IMR-90 (cell line): Measurements from ENCODE around the gene ARPC4. TPM values are rescaled to one million over a fixed set of nuclear protein-coding genes. Genes with fewer than 3 reads are reported as not detected.

Experiments used
- ATAC-seq: fragments of 200-7000 bp; cut with Tn5 transposase; 2 replicates; pipeline ENCODE4 v1.9.1; 2020; ENCODE audit warnings: low read depth, mild to moderate bottlenecking, moderate library complexity
- BruUV-seq: library from RNA; stranded (reverse); fragments of 400-500 nt; replicated peaks from 2 replicates; lab custom pipeline; 2021; lab: Mats Ljungman, UMichigan
- CTCF ChIA-PET: fragments of 300-600 bp; formaldehyde crosslinking; extraction: SDS; loops from one replicate; lab custom pipeline; 2021; ENCODE audit warnings: antibody characterized with exemption; lab: Yijun Ruan, JAX
- POLR2A ChIA-PET: fragments of 300-600 bp; sonication (Branson Sonifier 250); formaldehyde crosslinking; loops from one replicate; lab custom pipeline; 2022; ENCODE audit warnings: antibody characterized with exemption; ENCODE audit not compliant: unreplicated experiment; lab: Charles Lee
- DNase-seq: peaks from one replicate; pipeline ENCODE4 v3.0.0; 2013
- H2AFZ ChIP-seq: replicated peaks from 2 replicates; pipeline ENCODE3; 2013; ENCODE audit warnings: low read length, mild to moderate bottlenecking; ENCODE audit not compliant: poor library complexity
- H2AK5ac ChIP-seq: 2 replicates; pipeline ENCODE4 v1.6.1; 2013; ENCODE audit warnings: low read depth, low read length, inconsistent platforms
- H2AK9ac ChIP-seq: replicated peaks from 2 replicates; pipeline ENCODE3; 2013; ENCODE audit warnings: mild to moderate bottlenecking, low read depth, low read length, moderate library complexity; ENCODE audit not compliant: poor library complexity
- H2BK120ac ChIP-seq: 2 replicates; pipeline ENCODE4 v1.6.1; 2013; ENCODE audit warnings: low read depth, low read length, inconsistent platforms
- H2BK15ac ChIP-seq: 3 replicates; pipeline ENCODE4 v1.6.1; 2013; ENCODE audit warnings: low read depth, low read length, inconsistent platforms
- H2BK20ac ChIP-seq: 2 replicates; pipeline ENCODE4 v1.6.1; 2013; ENCODE audit warnings: low read depth, mild to moderate bottlenecking, inconsistent platforms, low read length, moderate library complexity
- H2BK5ac ChIP-seq: 2 replicates; pipeline ENCODE4 v1.6.1; 2013; ENCODE audit warnings: mild to moderate bottlenecking, low read depth, low read length, inconsistent platforms; ENCODE audit not compliant: poor library complexity, severe bottlenecking
- H3K14ac ChIP-seq: replicated peaks from 2 replicates; pipeline ENCODE4 v1.6.1; 2013; ENCODE audit warnings: low read depth, low read length, inconsistent platforms
- H3K18ac ChIP-seq: 2 replicates; pipeline ENCODE4 v1.6.1; 2013; ENCODE audit warnings: low read depth, low read length, control low read depth
- H3K23ac ChIP-seq: 2 replicates; pipeline ENCODE4 v1.6.1; 2013; ENCODE audit warnings: low read depth, low read length, inconsistent platforms
- H3K27ac ChIP-seq: 2 replicates; pipeline ENCODE4 v1.5.1; 2013; ENCODE audit warnings: mild to moderate bottlenecking, control low read depth, low read length; ENCODE audit not compliant: insufficient read depth
- H3K27me3 ChIP-seq: 2 replicates; pipeline ENCODE4 v1.6.1; 2013; ENCODE audit warnings: low read length; ENCODE audit not compliant: control insufficient read depth, insufficient read depth
- H3K36me3 ChIP-seq: 2 replicates; pipeline ENCODE4 v1.6.1; 2013; ENCODE audit warnings: low read length, mixed read lengths; ENCODE audit not compliant: control insufficient read depth, insufficient read depth
- H3K4ac ChIP-seq: 2 replicates; pipeline ENCODE4 v1.6.1; 2013; ENCODE audit warnings: low read depth, low read length, inconsistent platforms
- H3K4me1 ChIP-seq: 2 replicates; pipeline ENCODE4 v1.6.1; 2013; ENCODE audit warnings: low read length, mixed read lengths; ENCODE audit not compliant: control insufficient read depth, insufficient read depth
- H3K4me2 ChIP-seq: 2 replicates; pipeline ENCODE4 v1.6.1; 2013; ENCODE audit warnings: low read depth, mild to moderate bottlenecking, control low read depth, low read length, moderate library complexity
- H3K4me3 ChIP-seq: 2 replicates; pipeline ENCODE4 v1.5.1; 2013; ENCODE audit warnings: low read depth, mild to moderate bottlenecking, control low read depth, low read length, moderate library complexity; ENCODE audit not compliant: insufficient read depth
- H3K56ac ChIP-seq: 2 replicates; pipeline ENCODE4 v1.6.1; 2013; ENCODE audit warnings: low read length, inconsistent platforms; ENCODE audit not compliant: insufficient read depth; ENCODE audit errors: extremely low read depth
- H3K79me1 ChIP-seq, 2 experiments: 2 replicates each; pipeline ENCODE4 v1.6.1; 2013; ENCODE audit warnings: low read length in 2 of 2, inconsistent platforms in 1 of 2, low read depth in 1 of 2
- H3K9ac ChIP-seq: 2 replicates; pipeline ENCODE4 v1.6.1; 2013; ENCODE audit warnings: low read depth, low read length, control low read depth
- H3K9me1 ChIP-seq: 2 replicates; pipeline ENCODE4 v1.6.1; 2013; ENCODE audit warnings: low read length, inconsistent platforms; ENCODE audit not compliant: insufficient read depth
- H3K9me3 ChIP-seq: 2 replicates; pipeline ENCODE4 v1.6.1; 2013; ENCODE audit warnings: low read length; ENCODE audit not compliant: control insufficient read depth, insufficient read depth
- H4K20me1 ChIP-seq: 2 replicates; pipeline ENCODE4 v1.6.1; 2013; ENCODE audit warnings: low read length, inconsistent platforms; ENCODE audit not compliant: insufficient read depth
- H4K5ac ChIP-seq: 2 replicates; pipeline ENCODE4 v1.6.1; 2013; ENCODE audit warnings: mild to moderate bottlenecking, low read depth, low read length, control low read depth
- H4K8ac ChIP-seq, 2 experiments: 2 replicates each; pipeline ENCODE4 v1.6.1; 2013; ENCODE audit warnings: low read depth in 2 of 2, low read length in 2 of 2, control low read depth in 1 of 2, inconsistent platforms in 1 of 2
- H4K91ac ChIP-seq: 2 replicates; pipeline ENCODE4 v1.6.1; 2013; ENCODE audit warnings: low read depth, low read length, inconsistent platforms; ENCODE audit not compliant: insufficient read depth
- BHLHE40 ChIP-seq: fragments of 150-350 bp; IDR thresholded peaks from 2 replicates; pipeline ENCODE4 v1.6.1; 2016; ENCODE audit warnings: mild to moderate bottlenecking, low read depth, low read length
- FOS ChIP-seq: fragments of 150-350 bp; IDR thresholded peaks from 2 replicates; pipeline ENCODE4 v1.6.1; 2016; ENCODE audit warnings: low read depth, low read length
- MAFK ChIP-seq: IDR thresholded peaks from 2 replicates; pipeline ENCODE4 v1.6.1; 2012; ENCODE audit warnings: low read depth, low read length, improper control_type of control experiment
- NFE2L2 ChIP-seq: fragments of 150-350 bp; IDR thresholded peaks from 2 replicates; pipeline ENCODE4 v1.6.1; 2016; ENCODE audit warnings: low read depth, mild to moderate bottlenecking, low read length
- POLR2A ChIP-seq: IDR thresholded peaks from 2 replicates; pipeline ENCODE4 v1.6.1; 2012; ENCODE audit warnings: mild to moderate bottlenecking, low read depth, low read length
- RCOR1 ChIP-seq: IDR thresholded peaks from 2 replicates; pipeline ENCODE4 v1.6.1; 2012; ENCODE audit warnings: mild to moderate bottlenecking, low read length, improper control_type of control experiment; ENCODE audit not compliant: insufficient replicate concordance
- RFX5 ChIP-seq: IDR thresholded peaks from 2 replicates; pipeline ENCODE4 v1.8.0; 2012; ENCODE audit warnings: low read depth, mild to moderate bottlenecking, low read length, moderate library complexity
- SMC3 ChIP-seq: fragments of 150-350 bp; IDR thresholded peaks from 2 replicates; pipeline ENCODE4 v1.6.1; 2016; ENCODE audit warnings: low read depth, mild to moderate bottlenecking, antibody characterized with exemption, low read length, moderate library complexity
- WGBS, 2 experiments: methylation state at CpG; one replicate each; pipeline versions ENCODE4 v1.1.5 to v1.1.7; 2013; ENCODE audit warnings: missing lambda C conversion rate in 2 of 2; ENCODE audit not compliant: insufficient read length in 1 of 2; ENCODE audit errors: extremely low coverage in 2 of 2; 5-methylcytosine and 5-hydroxymethylcytosine counted together
- dilution Hi-C: fragments of 300-500 bp; cut with HindIII; formaldehyde crosslinking; loops from one replicate; pipeline ENCODE4 v1.14.3; 2018; ENCODE audit warnings: low sequenced_read_pairs; ENCODE audit not compliant: unreplicated experiment
- in situ Hi-C: fragments of 300-500 bp; cut with MboI; formaldehyde crosslinking; loops from 3 replicates; pipeline ENCODE4 v1.14.3; 2019; ENCODE audit warnings: low sequenced_read_pairs, inconsistent platforms, mixed read lengths
- intact Hi-C: fragments of 100-400 bp; cut with micrococcal nuclease; formaldehyde crosslinking; loops from 2 replicates; pipeline ENCODE4 v1.10.0; 2022
- polyA plus RNA-seq, 3 experiments: library from polyadenylated mRNA; depleted of rRNA; stranded (reverse); fragments of >200 nt; gene quantifications; 2 replicates each; pipeline ENCODE4 v1.2.3, GENCODE V29; 2012; ENCODE audit warnings: low replicate concordance in 1 of 3
- total RNA-seq: library from RNA; depleted of rRNA; stranded (reverse); fragments of >200 nt; gene quantifications from 2 replicates; pipeline ENCODE4 v1.2.3, GENCODE V29; 2012
- TF ChIP-seq, protein P1 (sequence below): fragments of 150-350 bp; IDR thresholded peaks from 2 replicates; pipeline ENCODE4 v1.6.1; 2017; ENCODE audit warnings: mild to moderate bottlenecking, antibody characterized with exemption, low read length, low read depth
- TF ChIP-seq, protein P2 (sequence below): fragments of 150-350 bp; IDR thresholded peaks from 2 replicates; pipeline ENCODE4 v1.6.1; 2016; ENCODE audit warnings: low read depth, mild to moderate bottlenecking, low read length, moderate library complexity, borderline replicate concordance

Gene ARPC4
- total and polyA plus RNA-seq, 2 of the 4 experiments (the other 2 are of a cell fraction), result 188 to 383 TPM

DNA sequence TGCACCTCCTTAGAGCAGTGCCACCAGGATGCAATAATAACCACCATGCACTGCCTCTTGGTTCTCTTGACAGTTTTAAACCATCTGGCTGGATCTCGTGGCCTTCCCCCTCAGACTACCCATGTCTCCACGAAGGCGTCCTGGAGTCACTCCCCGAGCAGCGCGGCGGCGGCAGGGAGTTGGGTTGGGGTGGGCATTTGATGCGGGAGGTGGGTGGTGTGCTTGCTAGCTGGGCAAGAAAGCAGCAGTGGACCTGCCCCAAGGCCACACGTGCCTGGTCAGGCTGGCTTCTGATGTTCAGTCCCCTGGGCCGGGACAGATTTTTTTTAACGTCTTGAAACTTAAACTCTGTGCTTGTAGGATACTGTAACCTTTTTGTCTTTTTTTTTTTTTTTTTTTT, 13.3 kb downstream of the ARPC4 start:
- Histone ChIP-seq H3K23ac (no peak overlapping the region), H2BK15ac (no peak overlapping the region), H4K91ac (no peak overlapping the region), H3K79me1 (peaks cover 11 to 35% of the 10 kb centered on the region in 2 experiments), H4K8ac (no peak overlapping the region), H3K4me1 (peaks cover 15% of the 10 kb centered on the region), H3K14ac (no peak overlapping the region), H3K18ac (no peak overlapping the region), H3K4me3 (no peak overlapping the region), H3K27me3 (no peaks in the 10 kb centered on the region), H3K4me2 (no peak overlapping the region), H3K36me3 (peaks cover 52% of the 10 kb centered on the region), H2BK120ac (no peak overlapping the region), H3K56ac (no peak overlapping the region), H4K5ac (no peak overlapping the region), H2AK9ac (no peak overlapping the region), H3K9me1 (peaks cover 9% of the 10 kb centered on the region), H4K20me1 (peaks cover 26% of the 10 kb centered on the region), H3K9me3 (no peaks in the 10 kb centered on the region), H3K9ac (no peak overlapping the region), H2AFZ (no peak overlapping the region), H3K4ac (no peak overlapping the region), H2AK5ac (no peak overlapping the region), H2BK20ac (no peak overlapping the region), H2BK5ac (no peak overlapping the region), H3K27ac (no peak overlapping the region)
- TF ChIP-seq BHLHE40, result no peak
- TF ChIP-seq RCOR1, result no peak
- no peak for TF ChIP-seq SMC3
- TF ChIP-seq POLR2A, result no peak
- TF ChIP-seq, protein P1, sequence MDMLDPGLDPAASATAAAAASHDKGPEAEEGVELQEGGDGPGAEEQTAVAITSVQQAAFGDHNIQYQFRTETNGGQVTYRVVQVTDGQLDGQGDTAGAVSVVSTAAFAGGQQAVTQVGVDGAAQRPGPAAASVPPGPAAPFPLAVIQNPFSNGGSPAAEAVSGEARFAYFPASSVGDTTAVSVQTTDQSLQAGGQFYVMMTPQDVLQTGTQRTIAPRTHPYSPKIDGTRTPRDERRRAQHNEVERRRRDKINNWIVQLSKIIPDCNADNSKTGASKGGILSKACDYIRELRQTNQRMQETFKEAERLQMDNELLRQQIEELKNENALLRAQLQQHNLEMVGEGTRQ, result no peak
- TF ChIP-seq NFE2L2, result no peak
- TF ChIP-seq, protein P2, sequence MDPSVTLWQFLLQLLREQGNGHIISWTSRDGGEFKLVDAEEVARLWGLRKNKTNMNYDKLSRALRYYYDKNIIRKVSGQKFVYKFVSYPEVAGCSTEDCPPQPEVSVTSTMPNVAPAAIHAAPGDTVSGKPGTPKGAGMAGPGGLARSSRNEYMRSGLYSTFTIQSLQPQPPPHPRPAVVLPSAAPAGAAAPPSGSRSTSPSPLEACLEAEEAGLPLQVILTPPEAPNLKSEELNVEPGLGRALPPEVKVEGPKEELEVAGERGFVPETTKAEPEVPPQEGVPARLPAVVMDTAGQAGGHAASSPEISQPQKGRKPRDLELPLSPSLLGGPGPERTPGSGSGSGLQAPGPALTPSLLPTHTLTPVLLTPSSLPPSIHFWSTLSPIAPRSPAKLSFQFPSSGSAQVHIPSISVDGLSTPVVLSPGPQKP, result no peak
- no peak for TF ChIP-seq FOS
- TF ChIP-seq RFX5, result no peak
- no peak for TF ChIP-seq MAFK
- no TSS peak for BruUV-seq
- in situ Hi-C loops (no loop called here), dilution Hi-C loops (no loop called here), intact Hi-C loops (no loop called here)
- CTCF ChIA-PET, result no interaction called here
- DNase-seq, result no peak
- POLR2A ChIA-PET, result no interaction called here
- ATAC-seq, result no peak
- WGBS, 2 experiments, result no CpG with 5 or more reads among the region's 12 CpGs
